SK-N-SH treated with all-trans-retinoic acid at 6 μM for 48 hours (cell line): ENCODE results near the gene RABGAP1L.

ENCODE experiments used
- ATAC-seq: fragments of 200-7000 bp; cut with Tn5 transposase; 3 replicates; pipeline ENCODE4 v1.9.1; 2020; ENCODE audit warnings: mild to moderate bottlenecking, moderate library complexity
- ARNTL ChIP-seq: fragments of 450-650 bp; formaldehyde crosslinking; IDR thresholded peaks from 2 replicates; pipeline ENCODE4 v1.5.0; 2020; ENCODE audit warnings: low read depth, mild to moderate bottlenecking, moderate library complexity, borderline replicate concordance
- BACH2 ChIP-seq: fragments of 250-450 bp; sonication (Bioruptor Pico); IDR thresholded peaks from 2 replicates; pipeline ENCODE4 v1.9.0; 2021; ENCODE audit warnings: mild to moderate bottlenecking, borderline replicate concordance
- CREB5 ChIP-seq: fragments of 250-450 bp; sonication (Bioruptor Pico); IDR thresholded peaks from 2 replicates; pipeline ENCODE4 v1.5.1; 2020; ENCODE audit warnings: low read depth, mild to moderate bottlenecking, moderate library complexity
- CSDC2 ChIP-seq: fragments of 250-450 bp; sonication (Bioruptor Pico); IDR thresholded peaks from 2 replicates; pipeline ENCODE4 v1.5.0; 2020; ENCODE audit warnings: mild to moderate bottlenecking, moderate library complexity
- CSRNP3 ChIP-seq: fragments of 250-450 bp; sonication (Bioruptor Pico); IDR thresholded peaks from 2 replicates; pipeline ENCODE4 v1.5.1; 2021; ENCODE audit warnings: mild to moderate bottlenecking, moderate library complexity
- ISL1 ChIP-seq: fragments of 250-450 bp; sonication (Bioruptor Pico); IDR thresholded peaks from 2 replicates; pipeline ENCODE4 v2.1.2; 2022; ENCODE audit warnings: mild to moderate bottlenecking, moderate library complexity
- OSR1 ChIP-seq: fragments of 250-450 bp; sonication (Bioruptor Pico); IDR thresholded peaks from 2 replicates; pipeline ENCODE4 v1.8.0; 2022; ENCODE audit warnings: moderate library complexity, mild to moderate bottlenecking, inconsistent platforms
- PPARA ChIP-seq: fragments of 250-450 bp; sonication (Bioruptor Pico); IDR thresholded peaks from 2 replicates; pipeline ENCODE4 v1.5.0; 2020; ENCODE audit warnings: mild to moderate bottlenecking, borderline replicate concordance
- SNAI2 ChIP-seq: fragments of 250-450 bp; sonication (Bioruptor Pico); IDR thresholded peaks from 2 replicates; pipeline ENCODE4 v1.5.0; 2020; ENCODE audit warnings: mild to moderate bottlenecking, moderate library complexity
- TOX ChIP-seq: fragments of 250-450 bp; sonication (Bioruptor Pico); IDR thresholded peaks from 2 replicates; pipeline ENCODE4 v1.8.0; 2021; ENCODE audit warnings: mild to moderate bottlenecking, moderate library complexity, borderline replicate concordance
- ZC3H10 ChIP-seq: fragments of 250-450 bp; sonication (Bioruptor Pico); IDR thresholded peaks from 2 replicates; pipeline ENCODE4 v1.5.1; 2021; ENCODE audit warnings: mild to moderate bottlenecking, moderate library complexity
- ZFP3 ChIP-seq: fragments of 250-450 bp; sonication (Bioruptor Pico); IDR thresholded peaks from 2 replicates; pipeline ENCODE4 v1.5.0; 2020; ENCODE audit warnings: mild to moderate bottlenecking, moderate library complexity
- ZFP30 ChIP-seq: fragments of 450-650 bp; formaldehyde crosslinking; IDR thresholded peaks from 2 replicates; pipeline ENCODE4 v1.5.0; 2022; ENCODE audit warnings: mild to moderate bottlenecking, moderate library complexity
- ZNF565 ChIP-seq: fragments of 450-650 bp; formaldehyde crosslinking; conservative IDR thresholded peaks from 2 replicates; pipeline ENCODE4 v1.5.0; 2020; ENCODE audit warnings: low read depth, mild to moderate bottlenecking, moderate library complexity
- ZNF70 ChIP-seq: fragments of 450-650 bp; formaldehyde crosslinking; IDR thresholded peaks from 2 replicates; pipeline ENCODE4 v1.5.0; 2020; ENCODE audit warnings: mild to moderate bottlenecking, moderate library complexity
- ZNF8 ChIP-seq: fragments of 450-650 bp; formaldehyde crosslinking; IDR thresholded peaks from 2 replicates; pipeline ENCODE4 v1.5.0; 2020; ENCODE audit warnings: mild to moderate bottlenecking, moderate library complexity
- TF ChIP-seq, protein P1 (sequence below): fragments of 250-450 bp; sonication (Bioruptor Pico); IDR thresholded peaks from 2 replicates; pipeline ENCODE4 v1.8.0; 2021; ENCODE audit warnings: low read depth, mild to moderate bottlenecking, moderate library complexity, borderline replicate concordance
- TF ChIP-seq, protein P2 (sequence below): fragments of 250-450 bp; sonication (Bioruptor Pico); IDR thresholded peaks from 2 replicates; pipeline ENCODE4 v1.5.0; 2020; ENCODE audit warnings: mild to moderate bottlenecking, moderate library complexity
- TF ChIP-seq, protein P3 (sequence below): fragments of 250-450 bp; sonication (Bioruptor Pico); IDR thresholded peaks from 2 replicates; pipeline ENCODE4 v1.8.0; 2020; ENCODE audit warnings: mild to moderate bottlenecking, moderate library complexity, borderline replicate concordance

The RABGAP1L gene

DNA sequence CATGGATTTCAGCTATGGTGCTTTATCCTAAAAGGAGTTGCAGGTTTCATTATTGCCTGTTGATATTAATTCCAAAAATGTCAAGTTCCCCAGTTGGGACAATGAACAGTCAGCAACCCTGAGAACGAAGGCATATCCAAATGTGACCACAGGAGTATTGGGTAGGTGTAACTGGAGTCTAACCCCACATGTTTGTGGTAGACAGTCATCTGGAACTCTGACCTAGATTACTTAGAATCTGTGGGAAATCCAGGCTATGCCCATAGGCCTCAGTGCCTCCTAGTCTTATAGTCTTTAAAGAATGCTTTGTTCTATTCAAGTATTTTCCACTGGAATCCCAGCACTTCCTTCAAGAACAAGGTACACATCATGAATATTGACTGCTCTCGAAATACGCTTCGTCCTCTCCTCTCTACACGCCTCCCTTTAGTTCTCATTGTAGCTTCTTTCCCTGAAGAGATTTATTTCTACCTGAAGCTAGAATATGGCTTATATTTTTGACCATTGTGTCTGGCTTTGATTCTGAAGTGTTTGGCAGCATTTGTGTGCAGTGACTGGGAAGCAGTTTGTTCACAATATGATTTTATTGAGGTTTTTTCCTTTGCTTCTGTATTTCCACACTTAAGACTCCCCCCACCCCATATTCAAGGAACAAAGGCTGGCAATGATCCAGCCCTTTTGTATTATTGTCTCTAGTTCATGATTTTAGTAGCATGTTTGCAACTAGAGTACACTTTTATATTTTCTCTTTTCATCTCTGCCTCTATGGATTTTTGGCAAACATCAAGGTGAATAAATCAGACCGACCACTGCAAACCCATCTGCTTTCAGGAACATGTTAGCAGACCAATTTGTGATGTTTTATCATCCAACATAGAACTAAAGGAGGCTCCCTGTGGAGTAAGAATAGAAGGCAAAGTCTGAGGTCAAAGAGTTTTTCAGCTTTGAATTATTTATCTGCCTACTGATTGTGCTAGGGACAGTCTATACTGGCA, 467.0 kb downstream of the RABGAP1L start (continued):
- TF ChIP-seq, protein P1, sequence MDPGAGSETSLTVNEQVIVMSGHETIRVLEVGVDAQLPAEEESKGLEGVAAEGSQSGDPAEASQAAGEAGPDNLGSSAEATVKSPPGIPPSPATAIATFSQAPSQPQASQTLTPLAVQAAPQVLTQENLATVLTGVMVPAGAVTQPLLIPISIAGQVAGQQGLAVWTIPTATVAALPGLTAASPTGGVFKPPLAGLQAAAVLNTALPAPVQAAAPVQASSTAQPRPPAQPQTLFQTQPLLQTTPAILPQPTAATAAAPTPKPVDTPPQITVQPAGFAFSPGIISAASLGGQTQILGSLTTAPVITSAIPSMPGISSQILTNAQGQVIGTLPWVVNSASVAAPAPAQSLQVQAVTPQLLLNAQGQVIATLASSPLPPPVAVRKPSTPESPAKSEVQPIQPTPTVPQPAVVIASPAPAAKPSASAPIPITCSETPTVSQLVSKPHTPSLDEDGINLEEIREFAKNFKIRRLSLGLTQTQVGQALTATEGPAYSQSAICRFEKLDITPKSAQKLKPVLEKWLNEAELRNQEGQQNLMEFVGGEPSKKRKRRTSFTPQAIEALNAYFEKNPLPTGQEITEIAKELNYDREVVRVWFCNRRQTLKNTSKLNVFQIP (CRISPR knock-in tag): no peak
- no peak for TF ChIP-seq ZFP3 (CRISPR knock-in tag)

DNA sequence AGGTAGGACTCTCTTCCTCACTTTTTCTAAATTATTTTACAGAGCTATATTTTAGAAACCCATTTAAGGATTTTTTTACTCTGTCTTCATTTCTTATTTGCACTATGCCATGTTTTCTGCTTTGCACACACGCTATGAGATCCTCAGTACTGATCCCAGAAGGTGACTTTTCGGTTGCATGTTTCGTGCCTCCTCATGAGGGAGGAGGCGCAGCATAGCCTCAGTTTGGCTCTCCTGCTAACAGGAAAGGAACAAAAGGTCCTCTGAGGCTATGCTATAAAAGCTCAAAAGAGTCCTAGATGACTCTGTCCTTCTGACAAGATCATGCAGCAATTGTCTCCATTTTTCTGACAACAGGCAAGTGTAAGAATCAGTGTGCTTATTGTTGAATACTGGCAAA, 478.2 kb downstream of the RABGAP1L start:
- no peak for ATAC-seq
- no peak for TF ChIP-seq ZC3H10 (CRISPR knock-in tag)
- TF ChIP-seq SNAI2 (CRISPR knock-in tag): no peak
- no peak for TF ChIP-seq CSDC2 (CRISPR knock-in tag)
- no peak for TF ChIP-seq PPARA (CRISPR knock-in tag)
- TF ChIP-seq, protein P2, sequence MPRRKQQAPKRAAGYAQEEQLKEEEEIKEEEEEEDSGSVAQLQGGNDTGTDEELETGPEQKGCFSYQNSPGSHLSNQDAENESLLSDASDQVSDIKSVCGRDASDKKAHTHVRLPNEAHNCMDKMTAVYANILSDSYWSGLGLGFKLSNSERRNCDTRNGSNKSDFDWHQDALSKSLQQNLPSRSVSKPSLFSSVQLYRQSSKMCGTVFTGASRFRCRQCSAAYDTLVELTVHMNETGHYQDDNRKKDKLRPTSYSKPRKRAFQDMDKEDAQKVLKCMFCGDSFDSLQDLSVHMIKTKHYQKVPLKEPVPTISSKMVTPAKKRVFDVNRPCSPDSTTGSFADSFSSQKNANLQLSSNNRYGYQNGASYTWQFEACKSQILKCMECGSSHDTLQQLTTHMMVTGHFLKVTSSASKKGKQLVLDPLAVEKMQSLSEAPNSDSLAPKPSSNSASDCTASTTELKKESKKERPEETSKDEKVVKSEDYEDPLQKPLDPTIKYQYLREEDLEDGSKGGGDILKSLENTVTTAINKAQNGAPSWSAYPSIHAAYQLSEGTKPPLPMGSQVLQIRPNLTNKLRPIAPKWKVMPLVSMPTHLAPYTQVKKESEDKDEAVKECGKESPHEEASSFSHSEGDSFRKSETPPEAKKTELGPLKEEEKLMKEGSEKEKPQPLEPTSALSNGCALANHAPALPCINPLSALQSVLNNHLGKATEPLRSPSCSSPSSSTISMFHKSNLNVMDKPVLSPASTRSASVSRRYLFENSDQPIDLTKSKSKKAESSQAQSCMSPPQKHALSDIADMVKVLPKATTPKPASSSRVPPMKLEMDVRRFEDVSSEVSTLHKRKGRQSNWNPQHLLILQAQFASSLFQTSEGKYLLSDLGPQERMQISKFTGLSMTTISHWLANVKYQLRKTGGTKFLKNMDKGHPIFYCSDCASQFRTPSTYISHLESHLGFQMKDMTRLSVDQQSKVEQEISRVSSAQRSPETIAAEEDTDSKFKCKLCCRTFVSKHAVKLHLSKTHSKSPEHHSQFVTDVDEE (CRISPR knock-in tag): no peak
- no peak for TF ChIP-seq CREB5 (CRISPR knock-in tag)

- ATAC-seq: no peak
- TF ChIP-seq ZNF70 (CRISPR knock-in tag) (no peak), ARNTL (CRISPR knock-in tag) (no peak), ZNF8 (CRISPR knock-in tag) (no peak), BACH2 (CRISPR knock-in tag) (no peak), PPARA (CRISPR knock-in tag) (no peak), ZC3H10 (CRISPR knock-in tag) (no peak), CSRNP3 (no peak), TOX (CRISPR knock-in tag) (no peak), ZNF565 (CRISPR knock-in tag) (no peak), CSDC2 (CRISPR knock-in tag) (no peak), OSR1 (no peak), ISL1 (CRISPR knock-in tag) (no peak), ZFP30 (CRISPR knock-in tag) (no peak), CREB5 (CRISPR knock-in tag) (no peak)
- TF ChIP-seq, protein P1 (CRISPR knock-in tag): no peak
- TF ChIP-seq, protein P3, sequence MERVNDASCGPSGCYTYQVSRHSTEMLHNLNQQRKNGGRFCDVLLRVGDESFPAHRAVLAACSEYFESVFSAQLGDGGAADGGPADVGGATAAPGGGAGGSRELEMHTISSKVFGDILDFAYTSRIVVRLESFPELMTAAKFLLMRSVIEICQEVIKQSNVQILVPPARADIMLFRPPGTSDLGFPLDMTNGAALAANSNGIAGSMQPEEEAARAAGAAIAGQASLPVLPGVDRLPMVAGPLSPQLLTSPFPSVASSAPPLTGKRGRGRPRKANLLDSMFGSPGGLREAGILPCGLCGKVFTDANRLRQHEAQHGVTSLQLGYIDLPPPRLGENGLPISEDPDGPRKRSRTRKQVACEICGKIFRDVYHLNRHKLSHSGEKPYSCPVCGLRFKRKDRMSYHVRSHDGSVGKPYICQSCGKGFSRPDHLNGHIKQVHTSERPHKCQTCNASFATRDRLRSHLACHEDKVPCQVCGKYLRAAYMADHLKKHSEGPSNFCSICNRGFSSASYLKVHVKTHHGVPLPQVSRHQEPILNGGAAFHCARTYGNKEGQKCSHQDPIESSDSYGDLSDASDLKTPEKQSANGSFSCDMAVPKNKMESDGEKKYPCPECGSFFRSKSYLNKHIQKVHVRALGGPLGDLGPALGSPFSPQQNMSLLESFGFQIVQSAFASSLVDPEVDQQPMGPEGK: no peak
These were observed 480.1 kb downstream of the RABGAP1L start for GRCh38 chr1:174639461-174639860.
